IMR-90 (cell line): ENCODE data around the gene ITSN1. TPM values are rescaled to one million over a fixed set of nuclear protein-coding genes. Genes with fewer than 3 reads are reported as not detected.
A peak's percentile ranks its signal among the peaks of the same experiment; 100 is the strongest.

Experiments used
- ATAC-seq: fragments of 200-7000 bp; cut with Tn5 transposase; 2 replicates; pipeline ENCODE4 v1.9.1; 2020; ENCODE audit warnings: low read depth, mild to moderate bottlenecking, moderate library complexity
- BruUV-seq: library from RNA; stranded (reverse); fragments of 400-500 nt; replicated peaks from 2 replicates; lab custom pipeline; 2021; lab: Mats Ljungman, UMichigan
- CTCF ChIA-PET: fragments of 300-600 bp; formaldehyde crosslinking; extraction: SDS; loops from one replicate; lab custom pipeline; 2021; ENCODE audit warnings: antibody characterized with exemption; lab: Yijun Ruan, JAX
- POLR2A ChIA-PET: fragments of 300-600 bp; sonication (Branson Sonifier 250); formaldehyde crosslinking; loops from one replicate; lab custom pipeline; 2022; ENCODE audit warnings: antibody characterized with exemption; ENCODE audit not compliant: unreplicated experiment; lab: Charles Lee
- DNase-seq: peaks from one replicate; pipeline ENCODE4 v3.0.0; 2013
- H2AFZ ChIP-seq: replicated peaks from 2 replicates; pipeline ENCODE3; 2013; ENCODE audit warnings: low read length, mild to moderate bottlenecking; ENCODE audit not compliant: poor library complexity
- H2AK5ac ChIP-seq: 2 replicates; pipeline ENCODE4 v1.6.1; 2013; ENCODE audit warnings: low read depth, low read length, inconsistent platforms
- H2AK9ac ChIP-seq: replicated peaks from 2 replicates; pipeline ENCODE3; 2013; ENCODE audit warnings: mild to moderate bottlenecking, low read depth, low read length, moderate library complexity; ENCODE audit not compliant: poor library complexity
- H2BK120ac ChIP-seq: 2 replicates; pipeline ENCODE4 v1.6.1; 2013; ENCODE audit warnings: low read depth, low read length, inconsistent platforms
- H2BK15ac ChIP-seq: 3 replicates; pipeline ENCODE4 v1.6.1; 2013; ENCODE audit warnings: low read depth, low read length, inconsistent platforms
- H2BK20ac ChIP-seq: 2 replicates; pipeline ENCODE4 v1.6.1; 2013; ENCODE audit warnings: low read depth, mild to moderate bottlenecking, inconsistent platforms, low read length, moderate library complexity
- H2BK5ac ChIP-seq: 2 replicates; pipeline ENCODE4 v1.6.1; 2013; ENCODE audit warnings: mild to moderate bottlenecking, low read depth, low read length, inconsistent platforms; ENCODE audit not compliant: poor library complexity, severe bottlenecking
- H3K14ac ChIP-seq: replicated peaks from 2 replicates; pipeline ENCODE4 v1.6.1; 2013; ENCODE audit warnings: low read depth, low read length, inconsistent platforms
- H3K18ac ChIP-seq: 2 replicates; pipeline ENCODE4 v1.6.1; 2013; ENCODE audit warnings: low read depth, low read length, control low read depth
- H3K23ac ChIP-seq: 2 replicates; pipeline ENCODE4 v1.6.1; 2013; ENCODE audit warnings: low read depth, low read length, inconsistent platforms
- H3K27ac ChIP-seq: 2 replicates; pipeline ENCODE4 v1.5.1; 2013; ENCODE audit warnings: mild to moderate bottlenecking, control low read depth, low read length; ENCODE audit not compliant: insufficient read depth
- H3K27me3 ChIP-seq: 2 replicates; pipeline ENCODE4 v1.6.1; 2013; ENCODE audit warnings: low read length; ENCODE audit not compliant: control insufficient read depth, insufficient read depth
- H3K36me3 ChIP-seq: 2 replicates; pipeline ENCODE4 v1.6.1; 2013; ENCODE audit warnings: low read length, mixed read lengths; ENCODE audit not compliant: control insufficient read depth, insufficient read depth
- H3K4ac ChIP-seq: 2 replicates; pipeline ENCODE4 v1.6.1; 2013; ENCODE audit warnings: low read depth, low read length, inconsistent platforms
- H3K4me1 ChIP-seq: 2 replicates; pipeline ENCODE4 v1.6.1; 2013; ENCODE audit warnings: low read length, mixed read lengths; ENCODE audit not compliant: control insufficient read depth, insufficient read depth
- H3K4me2 ChIP-seq: 2 replicates; pipeline ENCODE4 v1.6.1; 2013; ENCODE audit warnings: low read depth, mild to moderate bottlenecking, control low read depth, low read length, moderate library complexity
- H3K4me3 ChIP-seq: 2 replicates; pipeline ENCODE4 v1.5.1; 2013; ENCODE audit warnings: low read depth, mild to moderate bottlenecking, control low read depth, low read length, moderate library complexity; ENCODE audit not compliant: insufficient read depth
- H3K56ac ChIP-seq: 2 replicates; pipeline ENCODE4 v1.6.1; 2013; ENCODE audit warnings: low read length, inconsistent platforms; ENCODE audit not compliant: insufficient read depth; ENCODE audit errors: extremely low read depth
- H3K79me1 ChIP-seq, 2 experiments: 2 replicates each; pipeline ENCODE4 v1.6.1; 2013; ENCODE audit warnings: low read length in 2 of 2, inconsistent platforms in 1 of 2, low read depth in 1 of 2
- H3K9ac ChIP-seq: 2 replicates; pipeline ENCODE4 v1.6.1; 2013; ENCODE audit warnings: low read depth, low read length, control low read depth
- H3K9me1 ChIP-seq: 2 replicates; pipeline ENCODE4 v1.6.1; 2013; ENCODE audit warnings: low read length, inconsistent platforms; ENCODE audit not compliant: insufficient read depth
- H3K9me3 ChIP-seq: 2 replicates; pipeline ENCODE4 v1.6.1; 2013; ENCODE audit warnings: low read length; ENCODE audit not compliant: control insufficient read depth, insufficient read depth
- H4K20me1 ChIP-seq: 2 replicates; pipeline ENCODE4 v1.6.1; 2013; ENCODE audit warnings: low read length, inconsistent platforms; ENCODE audit not compliant: insufficient read depth
- H4K5ac ChIP-seq: 2 replicates; pipeline ENCODE4 v1.6.1; 2013; ENCODE audit warnings: mild to moderate bottlenecking, low read depth, low read length, control low read depth
- H4K8ac ChIP-seq, 2 experiments: 2 replicates each; pipeline ENCODE4 v1.6.1; 2013; ENCODE audit warnings: low read depth in 2 of 2, low read length in 2 of 2, control low read depth in 1 of 2, inconsistent platforms in 1 of 2
- H4K91ac ChIP-seq: 2 replicates; pipeline ENCODE4 v1.6.1; 2013; ENCODE audit warnings: low read depth, low read length, inconsistent platforms; ENCODE audit not compliant: insufficient read depth
- FOS ChIP-seq: fragments of 150-350 bp; IDR thresholded peaks from 2 replicates; pipeline ENCODE4 v1.6.1; 2016; ENCODE audit warnings: low read depth, low read length
- MAZ ChIP-seq: IDR thresholded peaks from 2 replicates; pipeline ENCODE4 v1.6.1; 2012; ENCODE audit warnings: low read depth, mild to moderate bottlenecking, low read length, improper control_type of control experiment, moderate library complexity, borderline replicate concordance
- RAD21 ChIP-seq: IDR thresholded peaks from 2 replicates; pipeline ENCODE4 v1.6.1; 2012; ENCODE audit warnings: low read length, improper control_type of control experiment
- dilution Hi-C: fragments of 300-500 bp; cut with HindIII; formaldehyde crosslinking; loops from one replicate; pipeline ENCODE4 v1.14.3; 2018; ENCODE audit warnings: low sequenced_read_pairs; ENCODE audit not compliant: unreplicated experiment
- in situ Hi-C: fragments of 300-500 bp; cut with MboI; formaldehyde crosslinking; loops from 3 replicates; pipeline ENCODE4 v1.14.3; 2019; ENCODE audit warnings: low sequenced_read_pairs, inconsistent platforms, mixed read lengths
- intact Hi-C: fragments of 100-400 bp; cut with micrococcal nuclease; formaldehyde crosslinking; loops from 2 replicates; pipeline ENCODE4 v1.10.0; 2022
- polyA plus RNA-seq, 3 experiments: library from polyadenylated mRNA; depleted of rRNA; stranded (reverse); fragments of >200 nt; gene quantifications; 2 replicates each; pipeline ENCODE4 v1.2.3, GENCODE V29; 2012; ENCODE audit warnings: low replicate concordance in 1 of 3
- total RNA-seq: library from RNA; depleted of rRNA; stranded (reverse); fragments of >200 nt; gene quantifications from 2 replicates; pipeline ENCODE4 v1.2.3, GENCODE V29; 2012
- TF ChIP-seq, protein P1 (sequence below): fragments of 150-350 bp; IDR thresholded peaks from 2 replicates; pipeline ENCODE4 v1.6.1; 2016; ENCODE audit warnings: low read depth, mild to moderate bottlenecking, low read length, moderate library complexity, borderline replicate concordance

ITSN1 gene
- total and polyA plus RNA-seq, 2 of the 4 experiments (the other 2 are of a cell fraction), result 45.4 to 62.0 TPM

- TF ChIP-seq FOS (no peak), RAD21 (no peak), MAZ (no peak)
These were observed 61.7 kb downstream of the ITSN1 start (continued) for GRCh38 chr21:33703750-33704606.

DNA sequence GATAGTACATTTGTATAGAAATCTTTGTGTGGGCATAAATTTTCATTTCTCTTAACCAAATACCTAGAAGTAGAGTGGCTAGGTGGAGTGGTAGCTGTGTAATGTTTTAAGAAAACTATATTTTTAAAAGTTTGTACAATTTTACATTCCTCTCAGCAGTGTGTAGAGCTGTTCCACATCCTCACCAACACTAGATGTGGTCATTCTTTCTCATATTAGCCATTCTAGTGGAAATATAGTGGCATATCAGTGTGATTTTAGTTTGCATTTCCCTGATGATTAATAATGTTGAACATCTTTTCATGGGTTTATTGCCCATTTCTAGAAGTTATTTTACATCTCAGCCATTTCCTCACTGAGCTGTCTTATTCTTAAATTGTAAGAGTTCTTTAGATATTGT lies 65.5 kb downstream of the ITSN1 start:
- H3K4me2 ChIP-seq, result no peak overlapping the region
- ATAC-seq (no peak), DNase-seq (no peak)
- intact Hi-C loops, result no loop called here
- dilution Hi-C loops, result no loop called here
- no peaks in the 10 kb centered on the region for H3K36me3 ChIP-seq
- no peak overlapping the region for H3K27ac ChIP-seq
- no peak overlapping the region for H3K23ac ChIP-seq
- ChIA-PET CTCF (interaction anchor here (1.0 kb wide), 1 partner anchor 20 kb away, joined by 3 read pairs; no protein-coding TSS in a partner anchor), POLR2A (no interaction called here)
- peaks cover 4% of the 10 kb centered on the region; the same call in 1 of the 2 replicates for H4K20me1 ChIP-seq
- H2AK5ac ChIP-seq, result no peak overlapping the region
- H3K14ac ChIP-seq, result no peak overlapping the region
- TF ChIP-seq, protein P1, sequence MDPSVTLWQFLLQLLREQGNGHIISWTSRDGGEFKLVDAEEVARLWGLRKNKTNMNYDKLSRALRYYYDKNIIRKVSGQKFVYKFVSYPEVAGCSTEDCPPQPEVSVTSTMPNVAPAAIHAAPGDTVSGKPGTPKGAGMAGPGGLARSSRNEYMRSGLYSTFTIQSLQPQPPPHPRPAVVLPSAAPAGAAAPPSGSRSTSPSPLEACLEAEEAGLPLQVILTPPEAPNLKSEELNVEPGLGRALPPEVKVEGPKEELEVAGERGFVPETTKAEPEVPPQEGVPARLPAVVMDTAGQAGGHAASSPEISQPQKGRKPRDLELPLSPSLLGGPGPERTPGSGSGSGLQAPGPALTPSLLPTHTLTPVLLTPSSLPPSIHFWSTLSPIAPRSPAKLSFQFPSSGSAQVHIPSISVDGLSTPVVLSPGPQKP, result no peak
- no peak overlapping the region for H2BK120ac ChIP-seq
- no peak overlapping the region for H2BK15ac ChIP-seq
- H3K4me1 ChIP-seq, result peaks cover 9% of the 10 kb centered on the region
- H2BK20ac ChIP-seq, result no peak overlapping the region
- H3K4ac ChIP-seq, result no peak overlapping the region
- in situ Hi-C loops, result no loop called here
- no peak overlapping the region for H4K91ac ChIP-seq
- no TSS peak for BruUV-seq
- peak overlapping the region; percentile 97 for H2BK5ac ChIP-seq
- H3K4me3 ChIP-seq, result no peak overlapping the region
- no peak overlapping the region for H4K8ac ChIP-seq
- peaks cover 7% of the 10 kb centered on the region; the same call in 1 of the 2 replicates for H3K9me1 ChIP-seq
- H3K79me1 ChIP-seq, result peaks cover 16 to 58% of the 10 kb centered on the region in 2 experiments
- no peak overlapping the region for H3K9ac ChIP-seq
- no peaks in the 10 kb centered on the region for H3K9me3 ChIP-seq
- no peaks in the 10 kb centered on the region for H3K27me3 ChIP-seq
- H3K18ac ChIP-seq, result no peak overlapping the region; the same call in 1 of the 2 replicates
- no peak overlapping the region for H2AK9ac ChIP-seq
- no peak overlapping the region for H3K56ac ChIP-seq
- no peak overlapping the region for H4K5ac ChIP-seq
- H2AFZ ChIP-seq, result no peak overlapping the region
